Measurements from ENCODE around the gene C9.

DNA sequence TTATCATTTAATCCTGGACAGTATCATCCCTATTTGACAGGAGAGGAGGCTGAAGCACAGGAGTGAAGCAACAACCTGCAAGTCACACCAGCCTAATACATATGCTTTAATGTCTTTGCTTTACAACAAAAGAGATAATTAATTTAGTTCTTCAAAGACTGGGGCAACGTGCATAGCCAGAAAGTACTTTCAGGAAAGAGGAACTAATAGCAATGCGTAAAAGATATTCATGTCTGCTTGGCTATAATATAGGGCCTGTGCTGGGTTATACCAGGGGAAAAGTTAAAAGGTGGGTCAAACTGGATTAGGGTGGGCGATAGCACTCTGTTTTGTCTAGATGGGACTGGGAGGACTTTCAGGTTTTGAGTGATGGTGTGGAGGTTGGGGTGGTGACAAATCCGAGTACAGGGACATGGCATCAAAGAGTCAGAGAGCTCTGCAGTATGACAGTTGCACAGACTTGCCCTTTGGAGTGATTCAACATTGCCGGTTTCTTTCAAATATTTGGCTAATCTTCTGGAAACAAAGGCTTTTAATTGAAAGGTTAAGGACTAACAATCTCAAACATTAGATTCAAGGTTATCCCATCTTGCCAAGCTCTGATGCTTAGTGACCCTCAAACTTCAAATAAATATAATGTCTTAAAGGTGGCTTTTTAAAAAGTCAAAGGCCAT, 48.6 kb upstream of the C9 start:
- no peak for TF ChIP-seq CTCF (IDR thresholded peaks at IDR 0.05; ENCODE audit: low read depth, low read length, poor library complexity, severe bottlenecking)
- TF ChIP-seq EZH2phosphoT487 (IDR thresholded peaks at IDR 0.05; ENCODE audit: borderline replicate concordance, low read length): no peak

Data from DOHH2 (cell line).